ENCODE results near the gene SETD2.
"Not testable (repeated sequence)": the region's sequence is repeated elsewhere in the genome, so short reads cannot be mapped to it uniquely, and the experiment has no call there.

Gene SETD2

DNA sequence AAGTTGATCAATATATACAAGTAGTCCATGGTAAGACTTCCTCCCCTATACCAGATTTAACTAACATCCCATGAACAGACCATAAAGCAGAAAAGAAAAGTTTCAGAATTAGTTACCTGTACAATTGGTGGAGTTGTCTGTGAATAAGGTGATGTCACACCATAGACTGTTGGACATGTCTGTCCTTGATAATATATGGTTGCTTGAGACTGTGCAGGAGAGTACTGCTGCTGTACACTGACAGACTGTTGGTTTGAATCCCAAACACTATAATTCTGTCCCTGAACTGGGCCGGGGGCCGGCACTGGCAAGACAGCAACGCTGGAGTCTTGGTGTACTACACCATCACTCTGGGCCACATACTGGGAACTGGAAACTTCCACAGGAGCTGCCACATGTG, 107.2 kb downstream of the SETD2 start:
- H3K36me3 ChIP-seq (ENCODE audit: insufficient read depth, insufficient read length, low read length) = peaks cover 53% of the 10 kb centered on the region

DNA sequence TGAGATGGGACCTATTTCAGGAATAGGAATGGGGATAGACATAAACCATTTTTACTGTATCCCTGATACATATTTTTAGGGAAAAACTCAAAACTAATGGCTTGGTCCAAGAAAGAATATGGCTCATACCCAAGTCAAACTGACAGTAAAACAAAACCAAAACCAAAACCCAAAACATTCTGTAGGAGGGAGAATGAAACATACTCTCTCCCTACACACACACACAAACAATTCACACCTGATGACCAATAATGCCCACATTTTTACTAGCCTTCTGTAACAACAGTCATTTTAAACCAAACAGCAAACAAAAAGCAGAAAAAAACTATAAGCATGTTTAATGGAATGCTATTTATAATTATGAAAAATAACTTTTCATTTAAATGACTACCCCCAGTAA, 109.5 kb downstream of the SETD2 start:
- H3K4me3 ChIP-seq (ENCODE audit: insufficient read length, low read depth) = no peak overlapping the region
- TF ChIP-seq YY1 (IDR thresholded peaks at IDR 0.05; ENCODE audit: insufficient read depth, insufficient read length) (no peak), SUZ12 (IDR thresholded peaks at IDR 0.05; ENCODE audit: extremely low read depth, insufficient read depth, insufficient read length) (no peak), ZNF274 (IDR thresholded peaks at IDR 0.05; ENCODE audit: low read depth, low read length) (no peak)
- no peaks in the 10 kb centered on the region for H3K27me3 ChIP-seq (ENCODE audit: insufficient read depth, insufficient read length)
- no peaks in the 10 kb centered on the region for H3K4me1 ChIP-seq (ENCODE audit: insufficient read depth, insufficient read length)
- no peaks in the 10 kb centered on the region for H3K9me3 ChIP-seq (ENCODE audit: insufficient read depth, low read length)
- peaks cover 43% of the 10 kb centered on the region for H3K36me3 ChIP-seq (ENCODE audit: insufficient read depth, insufficient read length, low read length)
- DNase-seq (ENCODE audit: low read depth, low spot score) = no peak
- no peak overlapping the region for H3K9ac ChIP-seq (ENCODE audit: insufficient read length, low read depth)

More for the DNA sequence above, 107.2 kb downstream of the SETD2 start:
- Histone ChIP-seq H3K4me1 (ENCODE audit: insufficient read depth, insufficient read length) (no peaks in the 10 kb centered on the region), H3K27me3 (ENCODE audit: insufficient read depth, insufficient read length) (no peaks in the 10 kb centered on the region), H3K4me3 (ENCODE audit: insufficient read length, low read depth) (no peak overlapping the region), H3K9ac (ENCODE audit: insufficient read length, low read depth) (no peak overlapping the region), H3K9me3 (ENCODE audit: insufficient read depth, low read length) (no peaks in the 10 kb centered on the region)
- TF ChIP-seq ZNF274 (IDR thresholded peaks at IDR 0.05; ENCODE audit: low read depth, low read length) = no peak
- no peak for TF ChIP-seq SUZ12 (IDR thresholded peaks at IDR 0.05; ENCODE audit: extremely low read depth, insufficient read depth, insufficient read length)
- TF ChIP-seq YY1 (IDR thresholded peaks at IDR 0.05; ENCODE audit: insufficient read depth, insufficient read length) = no peak
- no peak for DNase-seq (ENCODE audit: low read depth, low spot score)

DNA sequence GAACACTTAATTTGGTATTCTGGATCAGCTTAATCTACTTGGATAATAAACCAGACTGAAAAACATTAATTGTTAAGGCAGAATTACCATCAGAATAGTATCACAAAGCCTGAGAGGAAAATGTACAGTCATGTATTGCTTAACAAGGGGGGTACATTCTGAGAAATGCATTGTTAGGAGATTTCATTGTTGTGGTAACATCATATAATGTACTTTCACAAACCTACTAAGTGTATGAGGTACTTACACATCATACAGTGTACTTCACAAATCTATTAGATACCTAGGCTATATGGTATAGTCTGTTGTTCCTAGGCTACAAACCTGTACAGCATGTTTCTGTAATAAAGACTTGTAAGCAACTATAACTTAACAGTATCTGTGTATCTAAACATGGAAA, 116.2 kb downstream of the SETD2 start:
- Histone ChIP-seq H3K9me3 (ENCODE audit: insufficient read depth, low read length) (no peaks in the 10 kb centered on the region), H3K4me3 (ENCODE audit: insufficient read length, low read depth) (no peak overlapping the region), H3K9ac (ENCODE audit: insufficient read length, low read depth) (no peak overlapping the region), H3K4me1 (ENCODE audit: insufficient read depth, insufficient read length) (no peaks in the 10 kb centered on the region), H3K27me3 (ENCODE audit: insufficient read depth, insufficient read length) (no peaks in the 10 kb centered on the region), H3K36me3 (ENCODE audit: insufficient read depth, insufficient read length, low read length) (peaks cover 25% of the 10 kb centered on the region)
- TF ChIP-seq SUZ12 (IDR thresholded peaks at IDR 0.05; ENCODE audit: extremely low read depth, insufficient read depth, insufficient read length) (no peak), YY1 (IDR thresholded peaks at IDR 0.05; ENCODE audit: insufficient read depth, insufficient read length) (no peak), ZNF274 (IDR thresholded peaks at IDR 0.05; ENCODE audit: low read depth, low read length) (no peak)
- no peak for DNase-seq (ENCODE audit: low read depth, low spot score)

DNA sequence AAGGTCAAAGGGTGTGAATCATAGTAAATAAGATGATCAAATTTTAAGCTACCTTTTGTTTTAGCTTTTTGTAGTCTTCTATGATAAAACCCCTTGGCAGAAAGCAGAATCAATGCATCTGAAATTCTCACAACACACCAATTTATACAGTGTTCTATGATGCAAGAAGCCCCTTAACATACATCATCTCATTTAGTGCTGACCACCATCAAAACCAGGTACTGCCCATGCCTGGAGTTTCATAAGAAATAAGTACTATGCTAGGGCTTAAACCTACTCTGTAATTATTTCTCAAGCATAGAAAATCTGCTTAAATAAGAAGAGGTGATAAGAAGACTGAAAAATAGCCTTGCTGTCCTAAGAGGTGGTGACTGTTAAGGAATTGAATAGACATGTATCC, 116.8 kb downstream of the SETD2 start:
- Histone ChIP-seq H3K9ac (ENCODE audit: insufficient read length, low read depth) (no peak overlapping the region), H3K4me1 (ENCODE audit: insufficient read depth, insufficient read length) (no peaks in the 10 kb centered on the region), H3K4me3 (ENCODE audit: insufficient read length, low read depth) (no peak overlapping the region), H3K36me3 (ENCODE audit: insufficient read depth, insufficient read length, low read length) (peaks cover 31% of the 10 kb centered on the region), H3K27me3 (ENCODE audit: insufficient read depth, insufficient read length) (no peaks in the 10 kb centered on the region), H3K9me3 (ENCODE audit: insufficient read depth, low read length) (no peaks in the 10 kb centered on the region)
- no peak for DNase-seq (ENCODE audit: low read depth, low spot score)
- TF ChIP-seq YY1 (IDR thresholded peaks at IDR 0.05; ENCODE audit: insufficient read depth, insufficient read length) (no peak), SUZ12 (IDR thresholded peaks at IDR 0.05; ENCODE audit: extremely low read depth, insufficient read depth, insufficient read length) (no peak), ZNF274 (IDR thresholded peaks at IDR 0.05; ENCODE audit: low read depth, low read length) (no peak)

DNA sequence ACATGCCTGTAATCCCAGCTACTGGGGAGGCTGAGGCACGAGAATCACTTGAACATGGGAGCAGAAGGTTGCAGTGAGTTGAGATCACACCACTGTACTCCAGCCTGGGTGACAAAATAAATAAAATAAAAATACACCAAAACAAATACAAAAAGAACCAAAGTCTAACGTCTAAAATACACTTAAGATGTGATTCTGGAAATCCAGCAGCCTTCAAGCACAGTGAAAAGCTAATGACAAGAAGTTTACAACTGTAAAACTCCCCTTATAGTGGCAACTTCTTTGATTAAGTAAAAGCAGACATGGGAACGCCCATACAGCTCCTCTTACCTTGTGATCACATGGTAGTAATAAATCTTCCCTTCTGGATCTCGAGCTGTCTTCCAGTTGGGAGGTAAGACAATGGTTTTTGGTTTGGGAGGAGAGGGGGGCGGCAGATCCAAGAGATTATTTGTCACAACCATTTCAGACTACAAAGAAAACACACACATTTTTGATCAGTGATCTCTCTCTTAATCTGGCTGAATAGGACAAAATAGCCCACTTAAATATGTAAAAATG, 121.6 kb downstream of the SETD2 start:
- H3K4me3 ChIP-seq (ENCODE audit: insufficient read length, low read depth) = no peak overlapping the region
- H3K36me3 ChIP-seq (ENCODE audit: insufficient read depth, insufficient read length, low read length) = peaks cover 59% of the 10 kb centered on the region
- no peak overlapping the region for H3K9ac ChIP-seq (ENCODE audit: insufficient read length, low read depth)
- TF ChIP-seq SUZ12 (IDR thresholded peaks at IDR 0.05; ENCODE audit: extremely low read depth, insufficient read depth, insufficient read length) (no peak), YY1 (IDR thresholded peaks at IDR 0.05; ENCODE audit: insufficient read depth, insufficient read length) (no peak), ZNF274 (IDR thresholded peaks at IDR 0.05; ENCODE audit: low read depth, low read length) (no peak)
- H3K27me3 ChIP-seq (ENCODE audit: insufficient read depth, insufficient read length) = no peaks in the 10 kb centered on the region
- no peak for DNase-seq (ENCODE audit: low read depth, low spot score)
- no peaks in the 10 kb centered on the region for H3K4me1 ChIP-seq (ENCODE audit: insufficient read depth, insufficient read length)
- H3K9me3 ChIP-seq (ENCODE audit: insufficient read depth, low read length) = no peaks in the 10 kb centered on the region

DNA sequence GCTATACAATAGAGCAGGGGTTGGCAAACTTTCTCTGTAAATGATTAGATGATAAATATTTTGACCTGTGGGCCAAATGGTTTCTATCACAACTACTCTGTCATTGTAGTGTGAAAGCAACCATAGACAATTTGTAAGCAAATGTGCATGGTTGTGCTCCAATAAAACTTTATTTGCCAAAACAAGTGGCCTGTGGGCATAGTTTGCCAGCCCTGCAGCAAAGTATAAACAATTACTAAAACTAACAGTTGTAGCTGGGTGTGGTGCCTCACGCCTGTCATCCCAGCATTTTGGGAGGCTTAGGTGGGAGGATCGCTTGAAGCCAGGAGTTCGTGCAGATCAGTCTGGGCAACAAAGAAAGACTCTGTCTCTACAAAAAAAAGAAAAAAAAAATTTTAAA, 122.8 kb downstream of the SETD2 start:
- peaks cover 62% of the 10 kb centered on the region for H3K36me3 ChIP-seq (ENCODE audit: insufficient read depth, insufficient read length, low read length)
- no peak overlapping the region for H3K4me3 ChIP-seq (ENCODE audit: insufficient read length, low read depth)
- no peaks in the 10 kb centered on the region for H3K4me1 ChIP-seq (ENCODE audit: insufficient read depth, insufficient read length)
- no peak for DNase-seq (ENCODE audit: low read depth, low spot score)
- H3K27me3 ChIP-seq (ENCODE audit: insufficient read depth, insufficient read length) = no peaks in the 10 kb centered on the region
- no peak overlapping the region for H3K9ac ChIP-seq (ENCODE audit: insufficient read length, low read depth)
- TF ChIP-seq SUZ12 (IDR thresholded peaks at IDR 0.05; ENCODE audit: extremely low read depth, insufficient read depth, insufficient read length) = no peak
- no peak for TF ChIP-seq YY1 (IDR thresholded peaks at IDR 0.05; ENCODE audit: insufficient read depth, insufficient read length)
- TF ChIP-seq ZNF274 (IDR thresholded peaks at IDR 0.05; ENCODE audit: low read depth, low read length) = no peak
- H3K9me3 ChIP-seq (ENCODE audit: insufficient read depth, low read length) = no peaks in the 10 kb centered on the region

DNA sequence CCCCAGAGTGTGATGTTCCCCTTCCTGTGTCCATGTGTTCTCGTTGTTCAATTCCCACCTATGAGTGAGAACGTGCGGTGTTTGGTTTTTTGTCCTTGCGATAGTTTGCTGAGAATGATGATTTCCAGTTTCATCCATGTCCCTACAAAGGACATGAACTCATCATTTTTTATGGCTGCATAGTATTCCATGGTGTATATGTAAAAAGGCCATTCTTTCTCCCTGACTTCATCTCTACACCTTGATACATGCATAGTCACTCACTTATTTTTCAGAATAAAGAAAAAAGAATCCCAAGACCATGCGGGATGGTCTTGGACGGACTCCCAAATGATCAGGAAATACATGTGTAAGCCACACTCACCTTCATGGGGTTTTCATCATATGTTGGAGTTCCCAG, 126.6 kb downstream of the SETD2 start:
- H3K27me3 ChIP-seq (ENCODE audit: insufficient read depth, insufficient read length); H3K9ac ChIP-seq (ENCODE audit: insufficient read length, low read depth); H3K4me3 ChIP-seq (ENCODE audit: insufficient read length, low read depth); DNase-seq (ENCODE audit: low read depth, low spot score); H3K4me1 ChIP-seq (ENCODE audit: insufficient read depth, insufficient read length); H3K9me3 ChIP-seq (ENCODE audit: insufficient read depth, low read length): not testable (repeated sequence)
- H3K36me3 ChIP-seq (ENCODE audit: insufficient read depth, insufficient read length, low read length) = peaks cover 61% of the 10 kb centered on the region

DNA sequence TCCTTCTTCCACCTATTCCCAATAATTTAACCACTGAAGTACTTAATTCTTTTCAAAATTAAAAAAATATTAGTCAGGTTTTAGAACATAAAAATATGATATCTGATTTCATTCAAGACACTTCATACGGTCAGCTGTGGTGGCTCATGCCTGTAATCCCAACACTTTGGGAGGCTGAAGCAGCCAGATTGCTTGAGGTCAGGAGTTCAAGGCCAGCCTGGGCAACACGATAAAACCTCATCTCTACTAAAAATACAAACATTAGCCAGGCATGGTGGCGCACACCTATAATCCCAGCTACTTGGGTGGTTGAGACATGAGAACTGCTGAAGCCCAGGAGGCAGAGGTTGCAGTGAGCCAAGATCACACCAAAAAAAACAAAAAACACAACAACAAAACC, 127.8 kb downstream of the SETD2 start:
- Histone ChIP-seq H3K4me1 (ENCODE audit: insufficient read depth, insufficient read length) (no peaks in the 10 kb centered on the region), H3K36me3 (ENCODE audit: insufficient read depth, insufficient read length, low read length) (peaks cover 56% of the 10 kb centered on the region), H3K4me3 (ENCODE audit: insufficient read length, low read depth) (no peak overlapping the region), H3K9me3 (ENCODE audit: insufficient read depth, low read length) (no peaks in the 10 kb centered on the region), H3K9ac (ENCODE audit: insufficient read length, low read depth) (no peak overlapping the region), H3K27me3 (ENCODE audit: insufficient read depth, insufficient read length) (no peaks in the 10 kb centered on the region)
- TF ChIP-seq ZNF274 (IDR thresholded peaks at IDR 0.05; ENCODE audit: low read depth, low read length) (no peak), SUZ12 (IDR thresholded peaks at IDR 0.05; ENCODE audit: extremely low read depth, insufficient read depth, insufficient read length) (no peak), YY1 (IDR thresholded peaks at IDR 0.05; ENCODE audit: insufficient read depth, insufficient read length) (no peak)
- DNase-seq (ENCODE audit: low read depth, low spot score) = no peak

Data from NT2/D1 (cell line).